ENCODE measurements around the gene ZBTB6. TPM values are rescaled to one million over a fixed set of nuclear protein-coding genes. Genes with fewer than 3 reads are reported as not detected.

The ZBTB6 gene
- total RNA-seq, 1 donor from 2014 or later, result 15.5 TPM

GRCh38 chr9:122950263-122950662 is 37.1 kb upstream of the ZBTB6 start:
- no peak for ATAC-seq (ENCODE audit: low read depth)

DNA sequence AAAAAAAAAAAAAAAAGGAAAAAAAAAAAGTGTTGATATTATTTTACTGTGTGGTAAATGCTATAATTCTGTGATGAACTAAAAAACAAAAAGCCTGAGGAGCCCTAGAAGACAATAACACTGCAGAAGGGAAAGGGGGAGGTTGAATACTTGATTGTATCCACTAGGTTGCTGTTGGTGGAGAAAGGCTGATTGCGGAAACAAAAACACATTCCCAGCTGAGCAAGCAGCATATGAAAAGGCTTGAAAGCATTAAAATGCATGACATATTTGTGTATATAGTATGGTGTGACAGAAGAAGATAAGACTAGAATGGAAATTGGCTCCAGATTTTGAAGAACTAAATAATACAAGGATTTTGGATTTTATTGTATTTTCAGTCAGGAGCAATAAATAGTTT is 36.6 kb upstream of the ZBTB6 start:
- POLR2A ChIA-PET, result no interaction called here
- H3K4me1 Mint-ChIP-seq, result peaks cover 31% of the 10 kb centered on the region

More at GRCh38 chr9:122950263-122950662, 37.1 kb upstream of the ZBTB6 start:
- no peak for DNase-seq
- Mint-ChIP-seq H3K4me1 (peaks cover 35% of the 10 kb centered on the region), H3K27me3 (no peaks in the 10 kb centered on the region), H3K4me3 (no peak overlapping the region), H3K36me3 (ENCODE audit: low read depth) (peaks cover 13% of the 10 kb centered on the region), H3K9me3 (no peaks in the 10 kb centered on the region), H3K27ac (no peak overlapping the region)
- TF ChIP-seq CTCF (IDR thresholded peaks at IDR 0.05), result no peak
- intact Hi-C loops (cut with micrococcal nuclease), result no loop called here
- ChIA-PET CTCF (no interaction called here), POLR2A (no interaction called here)

DNA sequence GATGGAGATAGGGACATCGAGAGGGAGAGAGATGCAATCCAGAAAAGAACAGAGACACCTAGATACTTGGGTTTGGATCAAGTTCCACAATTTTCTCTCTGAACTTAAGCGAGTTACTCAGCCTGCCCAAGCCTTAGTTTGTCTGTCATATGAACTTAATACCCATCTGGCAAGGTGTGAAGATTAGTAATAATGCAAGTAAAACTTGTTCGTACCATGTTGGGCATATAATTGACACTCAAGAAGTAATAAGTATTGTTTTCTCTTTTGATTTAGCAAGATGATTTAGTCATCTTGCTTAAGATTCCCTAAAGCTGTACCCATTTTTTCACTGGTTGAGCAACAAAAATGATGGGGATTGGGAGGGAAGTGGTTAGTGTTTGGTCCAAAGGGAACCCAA is 35.2 kb upstream of the ZBTB6 start:
- Mint-ChIP-seq H3K27me3 (no peaks in the 10 kb centered on the region), H3K27ac (no peak overlapping the region), H3K4me3 (no peak overlapping the region), H3K9me3 (no peaks in the 10 kb centered on the region), H3K4me1 (peaks cover 29% of the 10 kb centered on the region), H3K36me3 (ENCODE audit: low read depth) (peaks cover 17% of the 10 kb centered on the region)
- no peak for TF ChIP-seq CTCF (IDR thresholded peaks at IDR 0.05)
- intact Hi-C loops (cut with micrococcal nuclease), result no loop called here
- ChIA-PET POLR2A (interaction anchor here (1.2 kb wide), 1 partner anchor 17 kb away, joined by 4 read pairs; the partner anchor contains the start of gene ZBTB26), CTCF (no interaction called here)
- ATAC-seq (ENCODE audit: low read depth) (no peak), DNase-seq (no peak)

More for the DNA sequence above, 36.6 kb upstream of the ZBTB6 start:
- H3K4me3 Mint-ChIP-seq, result no peak overlapping the region
- DNase-seq, result no peak
- H3K9me3 Mint-ChIP-seq, result no peaks in the 10 kb centered on the region
- intact Hi-C loops (cut with micrococcal nuclease), result no loop called here
- CTCF ChIA-PET, result no interaction called here
- H3K27me3 Mint-ChIP-seq, result no peaks in the 10 kb centered on the region
- no peak overlapping the region for H3K27ac Mint-ChIP-seq
- no peak for TF ChIP-seq CTCF (IDR thresholded peaks at IDR 0.05)
- H3K36me3 Mint-ChIP-seq (ENCODE audit: low read depth), result peaks cover 15% of the 10 kb centered on the region
- ATAC-seq (ENCODE audit: low read depth), result no peak

GRCh38 chr9:122946461-122947005 is 33.4 kb upstream of the ZBTB6 start:
- peaks cover 35% of the 10 kb centered on the region for H3K4me1 Mint-ChIP-seq
- no peaks in the 10 kb centered on the region for H3K27me3 Mint-ChIP-seq
- no peak overlapping the region for H3K4me3 Mint-ChIP-seq
- ChIA-PET CTCF (no interaction called here), POLR2A (interaction anchor here (0.6 kb wide), 1 partner anchor 10 kb away, joined by 3 read pairs; no protein-coding TSS in a partner anchor)
- DNase-seq (no peak), ATAC-seq (ENCODE audit: low read depth) (no peak)
- no peak for TF ChIP-seq CTCF (IDR thresholded peaks at IDR 0.05)
- peaks cover 18% of the 10 kb centered on the region for H3K36me3 Mint-ChIP-seq (ENCODE audit: low read depth)
- no peak overlapping the region for H3K27ac Mint-ChIP-seq
- no peaks in the 10 kb centered on the region for H3K9me3 Mint-ChIP-seq
- intact Hi-C loops (cut with micrococcal nuclease), result no loop called here

- H3K36me3 Mint-ChIP-seq (ENCODE audit: low read depth), result peaks cover 23% of the 10 kb centered on the region
- no peaks in the 10 kb centered on the region for H3K9me3 Mint-ChIP-seq
- no peak for ATAC-seq (ENCODE audit: low read depth)
- DNase-seq, result no peak
- TF ChIP-seq CTCF (IDR thresholded peaks at IDR 0.05), result no peak
- peaks cover 39% of the 10 kb centered on the region for H3K4me1 Mint-ChIP-seq
- H3K27ac Mint-ChIP-seq, result peak overlapping the region; percentile 7
- intact Hi-C loops (cut with micrococcal nuclease), result no loop called here
- H3K4me3 Mint-ChIP-seq, result no peak overlapping the region
- ChIA-PET POLR2A (interaction anchor here (0.7 kb wide), 1 partner anchor 32 kb away, joined by 3 read pairs; the partner anchor contains the start of gene ZBTB6), CTCF (no interaction called here)
- no peaks in the 10 kb centered on the region for H3K27me3 Mint-ChIP-seq
Measured at GRCh38 chr9:122944960-122945888, 32.1 kb upstream of the ZBTB6 start.
